ENCODE measurements around the gene SLCO2A1.

Gene SLCO2A1

DNA sequence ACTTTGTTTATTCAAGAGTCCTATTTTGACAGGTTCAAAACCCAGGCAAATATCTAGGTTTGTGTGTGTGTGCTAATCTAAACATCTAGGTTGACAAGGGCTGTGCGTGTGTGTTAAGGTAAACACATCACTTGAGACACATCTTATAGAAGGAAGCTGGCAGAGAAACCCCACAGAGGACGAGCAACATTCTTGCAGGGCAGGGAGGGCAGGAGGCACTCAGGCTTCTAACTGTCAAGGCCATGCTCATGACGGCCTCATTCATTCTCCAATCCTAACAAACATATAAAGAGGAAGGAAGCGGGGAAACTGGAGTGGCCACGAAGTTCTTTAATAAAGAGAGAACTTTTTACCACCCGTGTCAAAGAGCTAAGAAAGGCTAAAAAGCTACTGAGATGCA, 43.4 kb downstream of the SLCO2A1 start:
- H3K27me3 ChIP-seq = no peaks in the 10 kb centered on the region
- no peaks in the 10 kb centered on the region for H3K36me3 ChIP-seq
- no peak overlapping the region for H3K4me3 ChIP-seq (ENCODE audit: low read depth, low read length)
- H3K4me1 ChIP-seq = no peaks in the 10 kb centered on the region
- TF ChIP-seq, protein P1, sequence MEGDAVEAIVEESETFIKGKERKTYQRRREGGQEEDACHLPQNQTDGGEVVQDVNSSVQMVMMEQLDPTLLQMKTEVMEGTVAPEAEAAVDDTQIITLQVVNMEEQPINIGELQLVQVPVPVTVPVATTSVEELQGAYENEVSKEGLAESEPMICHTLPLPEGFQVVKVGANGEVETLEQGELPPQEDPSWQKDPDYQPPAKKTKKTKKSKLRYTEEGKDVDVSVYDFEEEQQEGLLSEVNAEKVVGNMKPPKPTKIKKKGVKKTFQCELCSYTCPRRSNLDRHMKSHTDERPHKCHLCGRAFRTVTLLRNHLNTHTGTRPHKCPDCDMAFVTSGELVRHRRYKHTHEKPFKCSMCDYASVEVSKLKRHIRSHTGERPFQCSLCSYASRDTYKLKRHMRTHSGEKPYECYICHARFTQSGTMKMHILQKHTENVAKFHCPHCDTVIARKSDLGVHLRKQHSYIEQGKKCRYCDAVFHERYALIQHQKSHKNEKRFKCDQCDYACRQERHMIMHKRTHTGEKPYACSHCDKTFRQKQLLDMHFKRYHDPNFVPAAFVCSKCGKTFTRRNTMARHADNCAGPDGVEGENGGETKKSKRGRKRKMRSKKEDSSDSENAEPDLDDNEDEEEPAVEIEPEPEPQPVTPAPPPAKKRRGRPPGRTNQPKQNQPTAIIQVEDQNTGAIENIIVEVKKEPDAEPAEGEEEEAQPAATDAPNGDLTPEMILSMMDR (IDR thresholded peaks at IDR 0.05; ENCODE audit: low read depth, low read length) = no peak
- H3K9me3 ChIP-seq = no peaks in the 10 kb centered on the region; the same call in 1 of the 2 replicates
- DNase-seq = no peak

DNA sequence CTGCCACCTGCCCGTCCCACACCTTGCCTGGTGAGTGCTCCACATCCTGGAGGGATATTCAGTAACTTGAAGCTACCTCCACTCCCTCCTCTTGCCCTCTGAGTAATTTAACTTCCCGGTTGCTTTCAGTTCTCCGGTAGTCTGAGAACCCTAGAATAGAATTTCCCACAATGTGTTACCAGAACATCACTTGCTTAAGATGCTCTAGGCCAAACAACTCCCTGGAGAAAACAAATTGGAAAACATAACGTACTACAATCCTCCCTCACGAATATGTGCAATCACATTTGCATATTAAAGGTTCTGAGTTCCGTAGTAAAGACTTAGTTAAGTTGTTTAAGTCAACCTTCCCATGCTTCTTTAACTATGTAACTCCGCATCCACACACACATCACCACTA, 44.8 kb downstream of the SLCO2A1 start:
- no peaks in the 10 kb centered on the region; the same call in 1 of the 2 replicates for H3K9me3 ChIP-seq
- no peak for DNase-seq
- no peaks in the 10 kb centered on the region for H3K27me3 ChIP-seq
- TF ChIP-seq, protein P1 (IDR thresholded peaks at IDR 0.05; ENCODE audit: low read depth, low read length) = no peak
- H3K4me1 ChIP-seq = no peaks in the 10 kb centered on the region
- no peak overlapping the region for H3K4me3 ChIP-seq (ENCODE audit: low read depth, low read length)
- no peaks in the 10 kb centered on the region for H3K36me3 ChIP-seq

DNA sequence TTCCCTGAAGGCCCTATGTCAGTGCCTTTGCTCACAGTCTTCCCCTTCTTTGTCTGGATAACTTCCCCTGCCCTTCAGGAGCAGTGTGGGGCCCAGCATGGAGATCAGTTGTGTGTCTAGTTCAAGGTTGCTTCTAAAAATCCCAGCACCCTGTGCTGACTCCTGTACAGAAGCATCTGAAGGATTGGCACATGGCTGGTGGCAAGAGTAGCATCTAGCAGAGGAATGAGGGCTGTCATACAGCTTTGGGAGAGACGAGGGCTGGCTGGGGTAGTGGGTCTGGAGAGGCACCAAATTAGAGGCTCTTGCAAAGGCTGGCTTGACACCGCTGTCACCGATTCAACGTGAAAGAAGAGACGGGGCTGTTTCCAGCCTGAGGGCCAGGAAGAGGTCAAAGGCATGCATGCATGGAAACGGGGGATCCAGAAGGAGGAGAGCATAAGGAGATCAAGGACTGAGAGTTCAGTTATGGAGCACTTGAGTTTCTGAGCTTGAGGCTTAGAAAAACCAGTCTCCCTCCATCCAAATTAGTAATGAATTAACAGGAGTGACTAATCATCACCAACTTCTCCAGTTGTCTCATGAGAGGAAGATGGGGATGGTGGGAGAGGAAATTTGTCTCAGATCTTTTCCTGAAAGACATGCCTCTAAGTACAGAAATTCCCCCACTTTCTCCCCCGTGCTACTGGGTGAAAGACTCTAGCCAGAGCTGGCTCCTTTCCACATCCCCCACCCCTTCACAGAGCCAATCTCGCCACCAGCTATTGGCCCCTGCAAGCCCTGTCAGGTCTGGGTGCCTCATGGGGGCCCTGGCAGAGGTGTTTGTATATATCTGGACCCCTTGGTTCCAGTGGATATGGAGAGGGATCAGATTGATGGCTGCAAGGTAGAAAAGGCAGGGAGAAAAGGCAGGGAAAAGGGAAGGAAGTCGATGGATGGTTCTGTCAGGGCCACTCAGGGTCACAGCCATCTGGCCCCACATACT, 45.9 kb downstream of the SLCO2A1 start:
- Histone ChIP-seq H3K27me3 (no peaks in the 10 kb centered on the region), H3K4me1 (no peaks in the 10 kb centered on the region), H3K36me3 (no peaks in the 10 kb centered on the region), H3K4me3 (ENCODE audit: low read depth, low read length) (no peak overlapping the region), H3K9me3 (no peaks in the 10 kb centered on the region; the same call in 1 of the 2 replicates)
- TF ChIP-seq, protein P1 (IDR thresholded peaks at IDR 0.05; ENCODE audit: low read depth, low read length) = no peak
- no peak for DNase-seq

DNA sequence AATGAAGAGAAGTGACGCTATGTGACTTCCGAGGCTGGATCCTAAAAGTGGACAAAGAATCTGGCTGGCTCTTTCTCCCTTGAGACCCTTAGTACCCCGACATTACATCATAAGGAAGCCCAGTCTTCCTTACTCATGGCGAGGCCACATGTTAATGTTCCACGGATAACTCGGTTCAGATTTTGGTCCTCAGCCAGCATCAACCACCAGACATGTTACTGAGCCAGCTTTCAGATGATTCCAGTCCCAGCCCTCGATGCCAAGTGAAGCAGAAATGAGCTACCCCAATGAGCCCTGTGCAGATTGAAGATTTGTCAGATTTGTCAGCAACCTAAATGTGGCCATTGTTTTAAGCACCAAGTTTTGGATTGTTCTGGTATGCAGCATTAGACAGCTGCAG, 46.6 kb downstream of the SLCO2A1 start:
- H3K27me3 ChIP-seq = no peaks in the 10 kb centered on the region
- TF ChIP-seq, protein P1 (IDR thresholded peaks at IDR 0.05; ENCODE audit: low read depth, low read length) = no peak
- no peak overlapping the region for H3K4me3 ChIP-seq (ENCODE audit: low read depth, low read length)
- no peak for DNase-seq
- no peaks in the 10 kb centered on the region for H3K4me1 ChIP-seq
- no peaks in the 10 kb centered on the region for H3K36me3 ChIP-seq
- no peaks in the 10 kb centered on the region for H3K9me3 ChIP-seq

DNA sequence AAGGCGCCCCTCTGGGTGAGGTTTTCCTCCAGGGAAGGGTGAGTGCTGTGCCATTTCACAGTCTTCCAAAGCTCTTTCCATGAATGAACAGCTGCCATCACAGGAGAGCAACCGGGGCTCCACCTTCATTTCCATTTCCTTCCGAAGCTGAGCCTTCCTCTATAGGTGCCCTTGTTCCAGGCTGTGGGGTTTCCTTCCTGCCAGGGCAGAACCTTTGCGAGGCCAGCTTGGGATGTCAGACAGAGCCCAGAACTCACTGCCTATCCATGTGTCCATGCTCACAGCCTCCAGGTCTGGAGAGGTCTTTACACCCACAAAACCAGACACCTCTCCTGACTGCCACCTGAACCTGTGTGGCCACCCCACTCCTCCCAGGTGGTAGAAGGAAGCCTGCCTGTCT, 49.2 kb downstream of the SLCO2A1 start:
- Histone ChIP-seq H3K27me3 (no peaks in the 10 kb centered on the region), H3K4me3 (ENCODE audit: low read depth, low read length) (no peak overlapping the region), H3K36me3 (no peaks in the 10 kb centered on the region), H3K9me3 (no peaks in the 10 kb centered on the region), H3K4me1 (no peaks in the 10 kb centered on the region)
- TF ChIP-seq, protein P1 (IDR thresholded peaks at IDR 0.05; ENCODE audit: low read depth, low read length) = no peak
- no peak for DNase-seq

DNA sequence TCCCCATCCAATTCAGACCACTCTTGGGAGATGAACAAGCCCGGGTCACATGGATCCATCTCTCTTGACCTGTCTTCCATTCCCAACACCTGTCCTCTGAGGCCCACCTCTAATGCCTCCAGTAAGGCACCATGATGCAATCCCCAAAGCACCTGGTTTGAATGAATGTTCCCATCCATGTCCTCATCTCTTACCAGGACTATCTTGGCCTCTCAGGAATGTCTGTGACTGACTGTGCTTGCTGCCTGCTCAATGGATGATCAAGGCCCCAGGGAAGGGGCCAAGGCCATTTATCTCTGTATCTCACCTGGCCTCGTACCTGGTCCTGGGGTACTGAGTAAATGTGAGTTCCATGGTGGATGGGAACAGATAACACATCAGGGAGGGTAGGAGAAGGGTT, 49.7 kb downstream of the SLCO2A1 start:
- TF ChIP-seq, protein P1 (IDR thresholded peaks at IDR 0.05; ENCODE audit: low read depth, low read length) = no peak
- no peaks in the 10 kb centered on the region for H3K36me3 ChIP-seq

More for the DNA sequence above, 49.7 kb downstream of the SLCO2A1 start:
- no peak overlapping the region for H3K4me3 ChIP-seq (ENCODE audit: low read depth, low read length)
- H3K4me1 ChIP-seq = no peaks in the 10 kb centered on the region
- H3K27me3 ChIP-seq = no peaks in the 10 kb centered on the region
- H3K9me3 ChIP-seq = no peaks in the 10 kb centered on the region
- no peak for DNase-seq

All from BE2C (cell line).